ENCODE data around the gene TRIM62. TPM values are rescaled to one million over a fixed set of nuclear protein-coding genes. Genes with fewer than 3 reads are reported as not detected.
A peak's percentile ranks its signal among the peaks of the same experiment; 100 is the strongest.

TRIM62 gene
- polyA plus RNA-seq, 1 donor (not counting 4 experiments of a cell fraction or from before 2014, with no cell fraction given): 2.0 TPM

DNA sequence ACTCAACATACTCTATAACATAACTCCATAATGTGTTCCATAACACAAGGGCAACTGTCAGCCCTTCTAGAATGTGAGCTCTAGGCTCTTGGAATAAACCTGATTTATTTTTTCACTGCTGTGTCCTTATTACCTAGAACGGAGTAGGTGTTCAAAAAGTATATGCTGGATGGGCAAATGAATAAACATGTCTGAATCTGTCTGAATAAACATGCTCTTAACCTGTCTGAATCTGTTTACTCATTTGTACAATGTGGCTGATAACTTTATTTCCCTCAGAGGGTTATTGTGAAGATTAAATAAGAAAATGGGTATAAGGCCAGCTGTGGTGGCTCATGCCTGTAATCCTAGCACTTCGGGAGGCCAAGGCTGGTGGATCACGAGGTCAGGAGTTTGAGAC, 58.6 kb downstream of the TRIM62 start:
- Histone ChIP-seq H3K4me1 (ENCODE audit: control insufficient read depth, extremely low read depth, insufficient read depth, low read length) (peaks cover 33% of the 10 kb centered on the region), H3K27ac (ENCODE audit: control insufficient read depth, insufficient read depth, low read length) (no peak overlapping the region), H3K4me2 (ENCODE audit: control insufficient read depth, extremely low read depth, insufficient read depth, low read depth, low read length) (peak overlapping the region; percentile 17), H4K20me1 (ENCODE audit: control insufficient read depth, extremely low read depth, insufficient read depth, low read length) (no peaks in the 10 kb centered on the region), H2AFZ (ENCODE audit: control insufficient read depth, low read length) (no peak overlapping the region), H3K27me3 (ENCODE audit: control insufficient read depth, extremely low read depth, insufficient read depth, low read length) (no peaks in the 10 kb centered on the region), H3K4me3 (ENCODE audit: control insufficient read depth in 2 of 3, extremely low read depth in 1 of 3, insufficient read depth in 2 of 3, low read depth in 1 of 3, low read length in 3 of 3) (no peak overlapping the region), H3K36me3 (ENCODE audit: control insufficient read depth in 2 of 2, extremely low read depth in 1 of 2, insufficient read depth in 2 of 2, low read length in 2 of 2) (peaks cover 0 to 4% of the 10 kb centered on the region in 2 experiments), H3K79me2 (ENCODE audit: control insufficient read depth, insufficient read depth, low read length) (peaks cover 8% of the 10 kb centered on the region), H3K9me3 (ENCODE audit: control insufficient read depth, low read depth, low read length) (no peaks in the 10 kb centered on the region), H3K9me1 (ENCODE audit: control insufficient read depth, extremely low read depth, insufficient read depth, low read length) (no peaks in the 10 kb centered on the region), H3K9ac (ENCODE audit: control insufficient read depth, extremely low read depth, insufficient read depth, low read length) (no peak overlapping the region)
- no peak for FAIRE-seq
- no peak for DNase-seq (ENCODE audit: low read depth, low spot score)
- TF ChIP-seq EZH2 (IDR thresholded peaks at IDR 0.05; ENCODE audit: low read length): no peak
- TF ChIP-seq, protein P1, sequence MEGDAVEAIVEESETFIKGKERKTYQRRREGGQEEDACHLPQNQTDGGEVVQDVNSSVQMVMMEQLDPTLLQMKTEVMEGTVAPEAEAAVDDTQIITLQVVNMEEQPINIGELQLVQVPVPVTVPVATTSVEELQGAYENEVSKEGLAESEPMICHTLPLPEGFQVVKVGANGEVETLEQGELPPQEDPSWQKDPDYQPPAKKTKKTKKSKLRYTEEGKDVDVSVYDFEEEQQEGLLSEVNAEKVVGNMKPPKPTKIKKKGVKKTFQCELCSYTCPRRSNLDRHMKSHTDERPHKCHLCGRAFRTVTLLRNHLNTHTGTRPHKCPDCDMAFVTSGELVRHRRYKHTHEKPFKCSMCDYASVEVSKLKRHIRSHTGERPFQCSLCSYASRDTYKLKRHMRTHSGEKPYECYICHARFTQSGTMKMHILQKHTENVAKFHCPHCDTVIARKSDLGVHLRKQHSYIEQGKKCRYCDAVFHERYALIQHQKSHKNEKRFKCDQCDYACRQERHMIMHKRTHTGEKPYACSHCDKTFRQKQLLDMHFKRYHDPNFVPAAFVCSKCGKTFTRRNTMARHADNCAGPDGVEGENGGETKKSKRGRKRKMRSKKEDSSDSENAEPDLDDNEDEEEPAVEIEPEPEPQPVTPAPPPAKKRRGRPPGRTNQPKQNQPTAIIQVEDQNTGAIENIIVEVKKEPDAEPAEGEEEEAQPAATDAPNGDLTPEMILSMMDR (optimal IDR thresholded peaks at IDR 0.05 in 1 of 3, IDR thresholded peaks at IDR 0.05 in 1 of 3, conservative IDR thresholded peaks at IDR 0.05 in 1 of 3; ENCODE audit: extremely low read depth in 1 of 3, insufficient read depth in 2 of 3, low read length in 3 of 3): no peak
- dilution Hi-C loops (cut with MboI; ENCODE audit: extremely low pct_ligation_motif_present, low sequenced_read_pairs): no loop called here

DNA sequence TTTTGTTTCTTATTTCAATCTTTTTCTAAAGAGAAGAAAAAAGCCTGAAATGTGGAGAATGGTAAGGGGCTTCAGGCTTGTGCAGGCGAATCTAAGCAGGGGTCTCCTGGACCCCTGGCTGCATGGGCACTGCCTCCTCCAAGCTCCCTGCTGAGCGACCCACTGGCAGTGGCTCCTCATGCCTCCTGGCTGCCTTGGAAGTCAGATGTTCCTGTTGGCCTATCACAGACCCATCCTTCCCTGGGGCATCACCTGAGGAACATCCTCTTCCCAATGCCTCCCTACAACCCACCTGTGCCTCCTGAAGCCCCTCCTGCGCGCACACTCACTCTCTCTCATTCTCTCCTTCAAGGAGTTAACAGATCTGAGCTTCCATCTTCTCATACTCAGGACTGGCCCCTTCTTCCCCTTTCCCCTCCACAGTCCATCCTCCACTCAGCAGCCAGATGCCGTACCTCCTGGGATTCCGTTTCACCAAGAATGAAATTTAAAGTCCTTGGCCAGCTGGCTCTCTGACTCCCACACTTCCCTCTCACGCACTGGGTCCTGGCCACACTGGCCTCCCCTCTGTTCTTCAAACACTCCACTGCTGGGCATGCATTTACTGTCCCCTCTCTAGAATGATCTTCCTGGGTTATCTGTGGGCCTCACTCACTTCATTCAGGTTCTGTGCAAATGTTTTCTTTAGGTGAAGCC, 59.2 kb downstream of the TRIM62 start:
- no peaks in the 10 kb centered on the region for H4K20me1 ChIP-seq (ENCODE audit: control insufficient read depth, extremely low read depth, insufficient read depth, low read length)
- peaks cover 0 to 4% of the 10 kb centered on the region in 2 experiments for H3K36me3 ChIP-seq (ENCODE audit: control insufficient read depth in 2 of 2, extremely low read depth in 1 of 2, insufficient read depth in 2 of 2, low read length in 2 of 2)
- no peak overlapping the region for H3K4me3 ChIP-seq (ENCODE audit: control insufficient read depth in 2 of 3, extremely low read depth in 1 of 3, insufficient read depth in 2 of 3, low read depth in 1 of 3, low read length in 3 of 3)
- TF ChIP-seq EZH2 (IDR thresholded peaks at IDR 0.05; ENCODE audit: low read length): no peak
- TF ChIP-seq, protein P1 (optimal IDR thresholded peaks at IDR 0.05 in 1 of 3, IDR thresholded peaks at IDR 0.05 in 1 of 3, conservative IDR thresholded peaks at IDR 0.05 in 1 of 3; ENCODE audit: extremely low read depth in 1 of 3, insufficient read depth in 2 of 3, low read length in 3 of 3): no peak
- DNase-seq (ENCODE audit: low read depth, low spot score): no peak
- peaks cover 8% of the 10 kb centered on the region for H3K79me2 ChIP-seq (ENCODE audit: control insufficient read depth, insufficient read depth, low read length)
- H3K4me2 ChIP-seq (ENCODE audit: control insufficient read depth, extremely low read depth, insufficient read depth, low read depth, low read length): peak overlapping the region; percentile 17
- no peaks in the 10 kb centered on the region for H3K9me1 ChIP-seq (ENCODE audit: control insufficient read depth, extremely low read depth, insufficient read depth, low read length)
- no peak for FAIRE-seq
- no peaks in the 10 kb centered on the region for H3K27me3 ChIP-seq (ENCODE audit: control insufficient read depth, extremely low read depth, insufficient read depth, low read length)
- no peaks in the 10 kb centered on the region for H3K9me3 ChIP-seq (ENCODE audit: control insufficient read depth, low read depth, low read length)
- no peak overlapping the region for H3K27ac ChIP-seq (ENCODE audit: control insufficient read depth, insufficient read depth, low read length)
- dilution Hi-C loops (cut with MboI; ENCODE audit: extremely low pct_ligation_motif_present, low sequenced_read_pairs): no loop called here
- peak overlapping the region; percentile 11 for H2AFZ ChIP-seq (ENCODE audit: control insufficient read depth, low read length)
- peaks cover 26% of the 10 kb centered on the region for H3K4me1 ChIP-seq (ENCODE audit: control insufficient read depth, extremely low read depth, insufficient read depth, low read length)
- H3K9ac ChIP-seq (ENCODE audit: control insufficient read depth, extremely low read depth, insufficient read depth, low read length): no peak overlapping the region
